Head of caudate nucleus (tissue), 42 donors: ENCODE results near the gene FAM162A.
"Not testable (repeated sequence)": the region's sequence is repeated elsewhere in the genome, so short reads cannot be mapped to it uniquely, and the experiment has no call there.

ENCODE experiments used
- DNase-seq, 42 donors: peaks; one replicate each; pipeline versions ENCODE4 v3.0.0 to v3.0.0-alpha.2; 2020 to 2021; ENCODE audit warnings: mixed read lengths in 7 of 42
- intact Hi-C: fragments of 100-400 bp; cut with DNase I; formaldehyde crosslinking; loops from one replicate; pipeline ENCODE4 v1.15.0; 2022

Gene FAM162A, protein sequence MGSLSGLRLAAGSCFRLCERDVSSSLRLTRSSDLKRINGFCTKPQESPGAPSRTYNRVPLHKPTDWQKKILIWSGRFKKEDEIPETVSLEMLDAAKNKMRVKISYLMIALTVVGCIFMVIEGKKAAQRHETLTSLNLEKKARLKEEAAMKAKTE

DNA sequence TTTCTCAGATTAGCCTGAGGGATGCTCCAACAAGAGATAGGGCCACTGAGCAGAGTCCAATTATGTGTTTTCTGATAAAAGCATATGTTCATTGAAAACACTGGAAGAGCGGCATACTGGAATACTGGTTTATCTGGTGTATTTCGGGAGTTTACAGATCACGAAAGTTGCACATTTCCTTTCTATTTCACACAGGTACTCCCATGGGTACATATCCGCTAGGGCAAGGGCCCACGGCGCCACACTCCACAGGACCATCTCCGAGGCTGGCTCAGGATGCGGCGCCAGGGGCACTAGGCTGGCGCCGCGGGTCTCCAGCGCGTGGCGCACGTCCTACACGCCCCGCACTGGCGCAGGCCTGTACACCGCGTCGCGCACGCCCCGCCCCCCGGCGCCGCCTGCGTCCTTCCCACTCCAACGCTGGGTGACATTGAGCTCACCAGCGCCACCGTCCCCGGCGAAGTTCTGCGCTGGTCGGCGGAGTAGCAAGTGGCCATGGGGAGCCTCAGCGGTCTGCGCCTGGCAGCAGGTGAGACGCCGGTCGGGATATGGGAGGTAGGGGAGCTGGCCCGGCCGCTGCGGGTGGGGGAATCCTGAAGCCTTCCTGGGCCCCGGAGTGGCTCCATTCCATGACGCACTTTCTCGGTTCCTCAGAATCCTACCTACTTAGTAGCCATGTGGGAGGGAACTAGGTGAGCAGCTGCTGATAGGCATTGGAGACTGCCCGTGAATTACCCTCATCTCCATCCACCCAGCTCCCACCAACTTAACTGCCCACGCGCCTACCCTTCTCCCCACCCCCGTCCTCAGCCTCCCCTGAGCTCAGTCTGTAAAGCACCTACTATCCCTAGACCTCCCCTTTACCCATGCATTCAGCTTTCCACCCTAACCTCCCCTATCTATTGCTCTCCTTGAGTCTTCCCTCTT, at the start of gene FAM162A:
TSS of gene FAM162A (plus strand) at position 412 of the 927 bp plus-strand sequence. CDS start at position 496, 84 bp downstream.
- intact Hi-C loops = no loop called here
- DNase-seq = peak; percentile 85 to 98 (median 95)

DNA sequence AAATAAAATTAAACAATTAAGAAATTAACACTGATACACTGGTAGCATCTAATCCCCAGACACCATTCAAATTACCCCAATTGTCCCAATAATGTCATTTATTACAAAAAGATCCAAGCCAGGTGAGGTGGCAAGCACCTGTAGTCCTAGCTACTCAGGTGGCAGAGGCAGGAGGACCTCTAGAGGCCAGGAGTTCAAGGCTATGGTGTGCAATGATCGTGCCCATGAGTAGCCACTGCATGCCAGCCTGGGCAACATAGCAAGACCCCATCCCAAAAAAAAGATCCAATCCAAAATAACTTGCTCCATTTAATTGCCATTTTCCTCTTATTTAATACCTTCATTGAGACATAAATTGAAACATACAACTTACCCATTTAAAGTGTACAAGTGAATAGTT, 41.2 kb upstream of the FAM162A start:
- no peak for DNase-seq
- intact Hi-C loops = no loop called here

DNA sequence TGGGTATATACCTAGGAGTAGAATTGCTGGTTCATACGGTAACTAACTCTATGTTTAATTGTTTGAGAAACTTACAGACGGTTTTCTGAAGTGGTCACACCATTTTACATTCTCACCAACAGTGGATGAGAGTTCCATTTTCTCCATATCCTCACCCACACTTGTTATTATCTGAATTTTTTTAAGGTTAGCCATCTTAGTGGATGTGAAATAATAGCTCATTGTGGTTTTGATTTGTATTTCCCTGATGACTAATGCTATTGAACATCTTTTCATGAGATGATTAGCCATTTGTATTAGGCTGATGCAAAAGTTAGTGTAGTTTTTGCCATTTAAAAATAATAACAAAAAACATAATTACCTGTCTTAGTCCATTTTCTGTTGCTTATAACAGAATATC, 40.3 kb upstream of the FAM162A start:
- no peak for DNase-seq
- intact Hi-C loops = no loop called here

DNA sequence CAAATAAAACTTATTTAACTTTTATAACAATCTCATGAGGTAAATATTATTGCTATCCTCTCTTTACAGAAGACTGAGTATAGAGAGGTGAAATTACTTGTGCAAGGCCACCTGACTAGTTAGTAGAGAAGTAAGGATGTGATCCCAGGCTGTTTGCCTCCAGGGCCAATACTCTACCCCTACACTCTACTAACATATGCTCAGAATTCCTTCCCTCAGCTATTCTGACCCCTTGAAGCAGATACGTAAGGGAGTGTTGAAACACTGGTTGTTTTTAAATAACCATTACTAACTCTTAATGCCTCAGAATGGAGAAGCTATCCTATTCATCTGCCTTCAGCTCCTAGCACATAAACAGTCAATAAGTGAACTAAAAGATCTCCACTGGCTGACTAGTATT, 34.8 kb upstream of the FAM162A start:
- intact Hi-C loops = no loop called here
- DNase-seq = no peak

DNA sequence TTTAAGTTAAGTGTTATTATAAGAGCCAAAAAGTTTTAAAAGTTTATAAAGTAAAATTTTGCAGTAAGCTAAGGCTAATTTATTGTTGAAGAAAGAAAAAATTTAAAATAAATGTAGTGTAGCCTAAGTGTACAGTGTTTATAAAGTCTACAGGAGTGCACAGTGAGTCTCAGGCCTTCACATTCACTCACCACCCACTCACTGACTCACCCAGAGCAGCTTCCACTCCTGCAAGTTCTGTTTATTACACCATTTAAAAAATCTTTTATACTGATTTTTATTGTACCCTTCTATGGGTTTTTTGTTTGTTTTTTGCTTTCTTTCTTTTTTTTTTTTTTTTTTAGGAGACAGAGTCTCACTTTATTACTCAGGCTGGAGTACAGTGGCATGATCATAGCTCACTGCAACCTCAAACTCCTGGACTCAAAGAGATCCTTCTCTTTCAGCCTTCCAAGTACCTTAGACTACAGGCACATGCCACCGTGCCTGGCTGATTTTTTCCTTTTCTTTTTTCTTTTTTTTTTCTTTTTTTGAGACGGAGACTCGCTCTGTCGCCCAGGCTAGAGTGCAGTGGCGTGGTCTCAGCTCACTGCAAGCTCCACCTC, 33.1 kb upstream of the FAM162A start:
- DNase-seq = peak in 26 of 42 donors; percentile 3 to 63 (median 24)
- intact Hi-C loops = no loop called here

DNA sequence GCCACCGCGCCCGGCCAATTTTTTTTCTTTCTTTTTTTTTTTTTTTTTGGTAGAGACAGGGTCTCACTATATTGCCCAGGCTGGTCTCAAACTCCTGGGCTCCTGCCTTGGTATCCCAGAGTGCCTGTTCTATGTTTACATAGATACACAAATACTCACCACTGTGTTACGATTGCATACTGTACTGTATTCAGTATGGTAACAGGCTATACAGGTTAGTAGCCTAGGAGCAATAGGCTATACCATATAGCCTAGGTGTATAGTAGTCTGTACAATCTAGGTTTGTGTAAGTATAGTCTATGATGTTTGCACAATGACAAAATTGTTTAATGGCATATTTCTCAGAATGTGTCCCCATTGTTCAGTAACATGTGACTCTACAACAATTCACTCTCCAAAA, 32.4 kb upstream of the FAM162A start:
- intact Hi-C loops = no loop called here
- DNase-seq = no peak

DNA sequence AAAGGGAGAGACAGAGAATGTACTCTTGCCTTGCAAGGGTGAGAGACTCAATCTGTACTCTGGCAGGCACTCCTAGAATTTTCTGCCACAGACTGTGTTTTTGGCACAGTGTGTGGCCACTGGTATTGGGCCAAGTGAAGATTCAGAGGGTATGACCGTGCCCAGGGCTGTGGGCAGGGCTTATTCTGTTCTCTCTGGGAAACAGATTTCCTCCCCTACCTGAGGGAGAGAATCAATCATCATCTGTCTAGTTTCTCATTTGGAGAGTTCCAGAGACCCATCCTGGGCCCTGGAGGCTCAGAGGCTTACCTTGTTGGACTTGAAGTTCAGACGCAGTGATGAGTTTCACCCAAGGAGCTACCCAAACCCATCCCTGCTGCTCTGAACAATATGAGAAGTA, 30.8 kb upstream of the FAM162A start:
- DNase-seq = no peak
- intact Hi-C loops = no loop called here

DNA sequence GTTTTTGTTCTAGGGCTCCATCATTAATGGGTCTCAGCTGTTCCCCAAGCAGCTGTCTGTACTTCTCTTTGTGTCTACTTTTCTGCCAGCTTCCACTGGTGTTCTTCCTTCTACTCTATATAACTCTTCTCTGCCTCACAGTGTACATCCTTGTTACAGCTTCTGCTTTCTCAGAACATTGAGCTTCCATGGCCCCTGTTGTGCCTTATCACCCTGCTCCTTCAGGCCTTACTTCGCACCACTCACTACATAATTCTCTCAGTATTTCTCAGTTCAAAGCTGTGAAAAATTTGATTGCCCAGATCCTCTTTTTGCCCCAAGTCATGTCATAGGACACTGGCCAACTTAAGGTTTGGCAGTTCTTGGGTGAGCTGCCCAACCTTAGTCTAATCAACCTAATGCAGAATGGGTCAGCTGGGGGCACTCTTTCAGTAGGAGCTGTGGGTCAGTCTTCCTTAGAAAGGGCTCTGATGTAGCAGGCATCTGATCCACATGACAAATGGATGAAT, 30.0 kb upstream of the FAM162A start:
- intact Hi-C loops = no loop called here
- no peak for DNase-seq

DNA sequence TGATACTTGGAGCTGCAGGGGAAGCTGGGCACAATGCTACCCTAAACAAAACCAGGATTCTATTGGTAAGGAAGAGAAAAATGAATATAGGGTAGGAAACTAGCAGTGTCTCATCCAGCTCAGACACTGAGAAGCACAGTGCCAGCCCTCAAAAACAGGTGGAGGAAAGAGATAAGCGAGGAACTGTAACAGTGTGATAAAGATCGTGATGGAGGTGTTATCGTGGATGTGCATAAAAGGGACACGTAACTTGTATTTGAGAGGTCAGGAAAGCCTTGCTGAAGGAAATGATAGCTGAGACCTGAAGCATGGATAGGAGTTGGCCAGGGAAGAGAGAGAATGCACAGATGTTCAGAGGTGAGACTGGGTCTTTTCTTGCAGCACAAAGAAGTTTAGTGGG, 28.4 kb upstream of the FAM162A start:
- intact Hi-C loops = no loop called here
- no peak for DNase-seq

DNA sequence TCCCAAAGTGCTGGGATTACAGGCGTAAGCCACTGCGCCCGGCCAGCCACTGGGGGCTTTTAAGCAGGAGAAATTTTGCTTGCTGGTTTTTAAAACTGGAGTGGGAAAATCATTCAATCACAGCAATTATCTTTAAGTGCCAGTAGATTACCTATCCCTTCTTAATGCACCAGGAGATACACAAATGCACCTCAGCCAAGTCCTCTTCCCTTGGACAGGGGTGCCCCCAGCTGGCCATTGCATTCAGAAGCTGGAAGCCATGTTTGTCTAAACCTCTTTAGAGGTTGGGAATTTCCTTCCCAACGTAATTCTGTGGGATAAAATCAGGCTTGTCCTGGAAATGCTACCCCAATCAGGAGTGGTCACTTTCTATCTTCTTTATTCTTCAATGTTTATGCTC, 27.6 kb upstream of the FAM162A start:
- intact Hi-C loops = no loop called here
- peak in 19 of 42 donors; percentile 5 to 45 (median 16) for DNase-seq

DNA sequence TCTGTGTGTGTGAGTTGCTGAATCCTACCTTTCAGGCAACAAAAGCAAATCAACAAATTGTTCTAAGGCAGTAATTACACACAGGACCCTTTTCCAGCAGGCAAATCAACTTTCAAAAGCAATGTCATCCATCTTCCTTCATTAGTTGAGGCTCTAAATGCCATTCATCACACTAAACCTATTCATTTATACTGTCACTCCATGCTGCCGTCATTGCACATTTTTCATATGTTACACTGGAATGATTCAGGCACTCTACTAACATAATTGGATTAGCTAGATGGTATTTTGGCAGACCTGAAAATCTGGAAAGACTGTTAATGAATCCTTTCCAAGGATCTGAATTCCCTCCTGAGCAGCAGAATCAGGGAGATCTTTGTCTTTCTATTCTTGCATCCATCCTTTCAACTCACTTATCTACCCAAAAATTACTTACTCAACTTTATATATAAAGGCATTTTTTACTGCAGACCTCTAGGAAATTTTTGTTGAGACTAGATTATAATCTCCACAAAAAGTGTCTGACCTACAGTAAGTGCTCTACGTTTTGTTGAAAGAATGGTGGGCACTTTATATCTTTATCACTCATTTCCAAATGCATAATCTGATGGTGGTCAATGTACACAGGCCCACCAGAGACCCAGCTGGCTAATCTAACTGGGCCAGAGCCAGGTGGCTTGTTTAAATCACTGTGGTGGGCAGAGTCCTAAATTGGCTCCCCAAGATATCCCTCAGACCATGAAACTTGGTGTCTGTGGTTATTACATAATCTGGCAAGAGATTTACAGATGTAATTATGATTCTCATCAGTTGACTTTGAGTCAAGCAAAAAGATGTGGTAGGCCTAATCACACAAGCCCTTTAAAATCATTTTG, 25.9 kb upstream of the FAM162A start:
- no peak for DNase-seq
- intact Hi-C loops = no loop called here

DNA sequence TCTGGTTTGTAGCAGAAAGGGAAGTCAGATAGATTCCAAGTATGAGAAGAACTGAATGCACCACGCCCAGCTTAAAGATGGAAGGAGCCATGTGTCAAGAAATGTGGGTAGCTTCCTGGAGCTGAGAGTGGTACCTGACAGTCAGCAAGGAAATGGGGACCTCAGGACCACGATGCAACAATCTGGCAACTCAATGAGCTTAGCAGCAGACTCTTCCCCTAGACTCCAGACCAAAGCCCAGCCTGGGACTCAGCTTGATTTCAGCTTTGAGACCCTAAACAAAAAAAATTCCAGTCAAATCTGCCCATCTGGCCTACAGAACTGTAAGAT, 25.3 kb upstream of the FAM162A start:
- intact Hi-C loops = no loop called here
- no peak for DNase-seq

DNA sequence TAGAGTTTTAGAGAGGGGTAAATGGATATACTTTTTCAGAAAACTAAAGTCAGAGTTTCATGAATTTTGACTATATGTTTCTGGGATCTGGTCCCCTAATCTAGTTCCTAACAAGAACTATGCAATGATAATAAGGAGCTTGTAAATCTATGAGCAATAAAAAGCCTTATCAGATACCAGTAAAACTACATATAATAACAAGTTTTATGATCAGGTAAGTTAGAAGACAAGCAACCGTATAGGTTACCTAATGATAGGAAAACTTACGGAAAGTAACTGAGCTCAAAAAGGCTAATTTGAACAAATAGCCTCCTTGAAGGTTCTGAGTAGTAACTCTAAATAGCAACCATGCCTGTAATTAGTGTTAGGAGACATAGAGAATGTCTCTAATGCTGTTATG, 22.0 kb upstream of the FAM162A start:
- no peak for DNase-seq
- intact Hi-C loops = no loop called here

DNA sequence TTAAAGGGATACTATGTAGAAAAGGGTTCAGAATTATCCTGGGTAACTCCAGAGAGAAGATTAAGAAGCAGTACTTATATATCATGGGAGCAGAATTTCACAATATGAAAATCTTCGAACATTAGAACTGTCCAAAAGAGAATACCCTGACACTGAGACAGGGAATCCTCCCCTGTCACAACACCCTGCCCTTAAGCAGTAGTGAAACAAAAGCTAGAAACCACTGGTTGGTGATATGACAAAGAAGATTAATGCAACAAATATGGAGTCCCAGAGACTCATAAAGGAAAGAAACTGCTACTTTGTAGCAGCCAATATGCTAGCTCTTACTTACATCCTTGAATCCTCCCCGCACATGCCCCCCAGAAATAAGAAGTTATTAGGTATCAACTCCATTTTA, 19.5 kb upstream of the FAM162A start:
- DNase-seq = no peak
- intact Hi-C loops = no loop called here

DNA sequence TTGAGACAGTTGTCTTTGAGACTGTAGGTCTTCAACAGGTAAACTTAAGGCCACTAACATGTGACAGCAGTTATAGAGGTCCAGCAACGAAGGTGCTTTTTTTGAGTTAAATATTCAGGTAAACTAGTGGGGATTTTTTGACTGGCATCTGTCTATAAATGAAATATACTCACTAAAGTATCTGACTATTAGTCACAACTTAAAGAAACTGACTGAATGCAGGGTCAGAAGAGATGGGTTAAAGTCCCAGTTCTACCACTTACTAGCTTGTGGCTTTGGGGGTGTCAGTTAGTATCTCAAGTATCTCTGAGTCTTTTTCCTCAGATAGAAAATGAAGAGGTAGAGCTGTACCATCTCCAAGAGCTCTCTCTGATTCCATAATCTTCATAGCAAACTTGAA, 18.9 kb upstream of the FAM162A start:
- intact Hi-C loops = no loop called here
- DNase-seq = no peak

DNA sequence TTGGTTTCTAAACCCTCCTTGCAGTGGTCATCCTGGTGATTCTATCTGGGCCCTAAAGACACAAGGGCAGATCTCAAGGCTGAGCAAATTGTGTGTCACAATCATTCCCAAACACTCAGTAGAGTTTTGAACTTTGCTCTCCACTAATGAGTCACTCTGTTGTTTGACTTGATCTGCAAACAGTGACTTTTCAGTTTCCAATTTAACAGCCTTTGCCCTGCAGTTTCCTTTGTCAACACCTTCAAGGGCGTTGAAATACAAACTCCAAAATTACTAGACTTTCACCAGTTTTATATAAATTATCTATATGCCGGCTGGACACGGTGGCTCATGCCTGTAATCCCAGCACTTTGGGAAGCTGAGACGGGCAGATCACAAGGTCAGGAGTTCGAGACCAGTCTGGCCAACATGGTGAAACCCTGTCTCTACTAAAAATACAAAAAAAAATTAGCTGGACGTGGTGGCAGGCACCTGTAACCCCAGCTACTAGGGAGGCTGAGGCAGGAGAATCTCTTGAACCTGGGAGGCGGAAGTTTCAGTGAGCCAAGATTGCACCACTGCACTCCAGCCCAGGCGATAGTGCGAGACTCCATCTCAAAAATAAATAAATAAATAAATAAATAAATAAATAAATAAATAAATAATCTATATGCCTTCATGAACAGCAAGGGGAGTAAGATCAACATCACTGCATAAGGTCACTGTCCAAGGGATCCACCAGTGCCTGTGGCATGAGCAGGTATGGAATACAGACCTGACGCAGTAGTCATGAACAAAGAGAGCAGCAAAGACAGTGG, 18.2 kb upstream of the FAM162A start:
- not testable (repeated sequence) for DNase-seq

DNA sequence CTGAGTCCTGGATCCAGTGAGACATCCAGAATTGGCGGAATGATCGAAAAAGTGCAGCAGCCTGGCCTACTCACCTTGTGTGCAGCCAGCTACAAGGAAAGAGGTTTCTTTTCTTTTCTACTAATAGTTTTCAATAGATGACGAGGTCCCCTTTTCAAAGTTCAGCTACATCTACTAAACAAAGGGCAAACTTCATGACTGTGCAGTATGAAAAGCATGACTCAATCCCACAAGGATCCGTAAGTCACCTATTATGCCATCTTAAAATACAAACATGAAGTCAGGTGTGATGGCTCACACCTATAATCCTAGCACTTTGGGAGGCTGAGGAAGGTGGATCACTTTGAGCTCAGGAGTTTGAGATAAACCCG, 17.6 kb upstream of the FAM162A start:
- intact Hi-C loops = no loop called here

More for the DNA sequence above, 18.2 kb upstream of the FAM162A start:
- intact Hi-C loops = not testable (repeated sequence)

DNA sequence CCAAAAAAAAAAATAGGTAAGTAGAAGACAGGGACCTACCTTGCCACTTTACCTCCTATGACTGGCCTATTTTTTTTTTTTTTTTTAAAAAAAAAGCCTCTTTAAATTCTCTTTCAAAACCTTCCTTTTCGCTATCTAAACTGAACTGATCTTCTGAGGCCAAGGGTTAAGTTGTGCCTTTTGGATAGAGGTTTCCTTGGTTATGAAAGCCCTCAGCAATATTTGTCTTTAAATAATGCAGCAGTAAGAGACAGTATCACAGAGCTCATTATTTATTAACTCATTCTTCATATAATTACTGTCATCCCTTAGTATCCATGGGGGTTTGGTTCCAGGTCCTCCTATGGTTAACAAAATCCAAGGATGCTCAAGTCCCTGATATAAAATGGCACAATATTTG, 9.9 kb upstream of the FAM162A start:
- no peak for DNase-seq
- intact Hi-C loops = no loop called here

More for the DNA sequence above, 17.6 kb upstream of the FAM162A start:
- DNase-seq = no peak

DNA sequence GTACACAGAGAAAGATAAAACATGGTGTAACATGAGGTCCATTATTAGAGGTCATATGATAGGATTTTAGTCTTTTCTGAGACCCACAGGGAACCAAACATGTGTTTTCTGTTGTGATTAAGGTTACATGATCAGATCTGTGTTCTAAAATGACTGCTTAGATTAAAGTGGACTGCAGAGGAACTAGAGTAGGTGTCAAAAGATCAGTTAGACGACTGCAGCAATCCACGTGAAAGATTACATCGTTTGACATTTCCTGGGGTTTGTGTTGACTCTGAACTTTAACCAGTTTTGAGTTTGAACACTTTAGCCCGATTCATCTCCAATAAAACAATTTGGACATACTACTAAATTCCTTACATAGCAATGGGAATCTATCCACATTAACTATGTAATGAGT, 6.0 kb upstream of the FAM162A start:
- intact Hi-C loops = no loop called here
- DNase-seq = no peak
